K562 (cell line): ENCODE measurements around the gene DAPK1. TPM values are rescaled to one million over a fixed set of nuclear protein-coding genes. Genes with fewer than 3 reads are reported as not detected.

Experiments
- ATF1 ChIP-seq, 2 experiments: fragments of 450-650 bp in 1 of 2; IDR thresholded peaks; 2 replicates each; pipeline ENCODE4 v1.6.1; 2016; ENCODE audit warnings: missing compliant biosample characterization in 1 of 2, missing genetic modification characterization in 1 of 2
- ATF3 ChIP-seq, 2 experiments: fragments of 450-650 bp in 1 of 2; sonication (generic) in 1 of 2; formaldehyde crosslinking in 1 of 2; IDR thresholded peaks in 1 of 2; conservative IDR thresholded peaks in 1 of 2; 2 replicates each; pipeline versions ENCODE4 v1.6.1 to v1.8.1; 2016 to 2023; ENCODE audit warnings: mild to moderate bottlenecking in 2 of 2, moderate library complexity in 2 of 2, inconsistent platforms in 1 of 2, missing genetic modification reagents in 1 of 2
- CBFA2T2 ChIP-seq: fragments of 450-650 bp; conservative IDR thresholded peaks from 2 replicates; pipeline ENCODE4 v1.6.1; 2017; ENCODE audit warnings: mild to moderate bottlenecking
- CGGBP1 ChIP-seq: fragments of 250-450 bp; sonication (Bioruptor Pico); IDR thresholded peaks from 2 replicates; pipeline ENCODE4 v1.9.0; 2021; ENCODE audit warnings: mild to moderate bottlenecking
- CREB1 ChIP-seq, 2 experiments: sonication (generic) in 1 of 2; formaldehyde crosslinking in 1 of 2; IDR thresholded peaks; 2 replicates each; pipeline versions ENCODE4 v1.6.1 to v1.8.0; 2012 to 2022; ENCODE audit warnings: inconsistent platforms in 1 of 2, mild to moderate bottlenecking in 1 of 2, missing genetic modification reagents in 1 of 2, moderate library complexity in 1 of 2
- DACH1 ChIP-seq: fragments of 450-650 bp; IDR thresholded peaks from 2 replicates; pipeline ENCODE4 v1.6.1; 2018; ENCODE audit not compliant: partially characterized antibody
- EP300 ChIP-seq: IDR thresholded peaks from 2 replicates; pipeline ENCODE4 v1.6.1; 2012; ENCODE audit warnings: low read length, improper control_type of control experiment
- FOXP4 ChIP-seq: sonication (generic); formaldehyde crosslinking; IDR thresholded peaks from 2 replicates; pipeline ENCODE4 v1.8.0; 2022; ENCODE audit warnings: mild to moderate bottlenecking, missing genetic modification reagents, borderline replicate concordance
- MCM5 ChIP-seq: fragments of 450-650 bp; IDR thresholded peaks from 2 replicates; pipeline ENCODE4 v1.6.1; 2016; ENCODE audit warnings: low read depth
- MTA2 ChIP-seq: fragments of 450-650 bp; IDR thresholded peaks from 2 replicates; pipeline ENCODE4 v1.6.1; 2016; ENCODE audit warnings: low read depth
- PHF20 ChIP-seq: fragments of 450-650 bp; IDR thresholded peaks from 2 replicates; pipeline ENCODE4 v1.6.1; 2018; ENCODE audit not compliant: partially characterized antibody
- PHF21A ChIP-seq: fragments of 450-650 bp; IDR thresholded peaks from 2 replicates; pipeline ENCODE4 v1.6.1; 2017; ENCODE audit warnings: low read depth, borderline replicate concordance
- SMARCC2 ChIP-seq: fragments of 450-650 bp; IDR thresholded peaks from 2 replicates; pipeline ENCODE4 v1.6.1; 2017; ENCODE audit warnings: antibody characterized with exemption, moderate library complexity, mild to moderate bottlenecking, low read depth
- SMC3 ChIP-seq: conservative IDR thresholded peaks from 2 replicates; pipeline ENCODE4 v1.6.1; 2011; ENCODE audit warnings: low read depth, low read length, improper control_type of control experiment; ENCODE audit not compliant: insufficient read depth
- SREBF1 ChIP-seq: fragments of 150-350 bp; IDR thresholded peaks from 2 replicates; pipeline ENCODE4 v1.6.1; 2014; ENCODE audit warnings: antibody characterized with exemption, low read depth, low read length, borderline replicate concordance
- TAF9B ChIP-seq: fragments of 450-650 bp; IDR thresholded peaks from 2 replicates; pipeline ENCODE4 v1.6.1; 2018; ENCODE audit warnings: mild to moderate bottlenecking; ENCODE audit not compliant: partially characterized antibody
- TBL1XR1 ChIP-seq, 2 experiments: IDR thresholded peaks; 2 replicates each; pipeline ENCODE4 v1.6.1; 2012; ENCODE audit warnings: improper control_type of control experiment in 2 of 2, low read length in 2 of 2, mild to moderate bottlenecking in 1 of 2
- TCF7L2 ChIP-seq: fragments of 150-350 bp; IDR thresholded peaks from 2 replicates; pipeline ENCODE4 v1.6.1; 2016; ENCODE audit warnings: low read depth, mild to moderate bottlenecking, low read length, moderate library complexity
- TSHZ1 ChIP-seq: fragments of 250-450 bp; sonication (Bioruptor Pico); IDR thresholded peaks from 2 replicates; pipeline ENCODE4 v1.4.0; 2020; ENCODE audit warnings: mild to moderate bottlenecking, moderate library complexity
- ZKSCAN3 ChIP-seq: fragments of 250-450 bp; sonication (Bioruptor Pico); IDR thresholded peaks from 2 replicates; pipeline ENCODE4 v1.4.0; 2020
- ZNF23 ChIP-seq: fragments of 250-450 bp; sonication (Bioruptor Pico); IDR thresholded peaks from 2 replicates; pipeline ENCODE4 v1.4.0; 2020; ENCODE audit warnings: mild to moderate bottlenecking
- ZNF384 ChIP-seq: IDR thresholded peaks from 2 replicates; pipeline ENCODE4 v1.6.1; 2012; ENCODE audit warnings: low read depth, low read length, improper control_type of control experiment
- polyA plus RNA-seq, 8 experiments: library from polyadenylated mRNA; depleted of rRNA in 4 of 8; stranded (reverse) in 5 of 8; unstranded in 3 of 8; fragments of >200 nt; fragmentation: Nextera tagmentation in 2 of 8; fragmentation: Illumina TruSeq in 1 of 8; extraction: Ambion mirVana in 2 of 8; extraction: Trizol in 1 of 8; gene quantifications; 2 replicates each; pipeline versions ENCODE4 v1.2.1 to v1.2.3, GENCODE V29; 2011 to 2014; ENCODE audit warnings: inconsistent platforms in 1 of 8, missing spikeins in 1 of 8
- total RNA-seq, 7 experiments: library from RNA; depleted of rRNA in 6 of 7; stranded (reverse); fragments of >200 nt in 6 of 7; fragmentation: Illumina TruSeq in 2 of 7; extraction: Trizol in 2 of 7; gene quantifications; 2 replicates each; pipeline versions ENCODE4 v1.2.1 to v1.2.3, GENCODE V29; 2011 to 2021; ENCODE audit warnings: low replicate concordance in 1 of 7

Gene DAPK1
- total and polyA plus RNA-seq, 9 of the 15 experiments (the other 6 are each of a cell fraction or from before 2014, with no cell fraction given), result 1.7 to 26.4 (median 15.8) TPM

- TF ChIP-seq MTA2 (peak; percentile 79), CBFA2T2 (peak; percentile 79), ATF1 (CRISPR knock-in tag; IDR thresholded peaks at IDR 0.05) (no peak), ATF1 (tag; IDR thresholded peaks at IDR 0.05) (peak; percentile 50), PHF21A (no peak), SREBF1 (no peak), DACH1 (no peak), CREB1 (IDR thresholded peaks at IDR 0.05) (no peak), CREB1 (CRISPR knock-in tag; IDR thresholded peaks at IDR 0.05) (no peak), SMARCC2 (no peak), TAF9B (no peak), ZNF23 (CRISPR knock-in tag) (no peak), TBL1XR1 (IDR thresholded peaks at IDR 0.05; ENCODE audit: low read length in 2 of 2) (no peak; a peak in 1 of 4 replicates), MCM5 (no peak), CGGBP1 (no peak), ATF3 (IDR thresholded peaks at IDR 0.05) (no peak), ATF3 (CRISPR knock-in tag; conservative IDR thresholded peaks at IDR 0.05) (no peak), EP300 (peak; percentile 68; the same call in 1 of the 2 replicates), SMC3 (no peak), ZNF384 (no peak), PHF20 (no peak), TSHZ1 (CRISPR knock-in tag) (no peak), ZKSCAN3 (CRISPR knock-in tag) (no peak), TCF7L2 (no peak), FOXP4 (no peak)
These were observed 177.1 kb downstream of the DAPK1 start (continued) for GRCh38 chr9:87674565-87675299.
